ENCODE data around the gene CCDC93.

GRCh38 chr2:117953231-117953630 lies 60.6 kb downstream of the CCDC93 start:
- no peak for TF ChIP-seq POLR2A (IDR thresholded peaks at IDR 0.05)
- TF ChIP-seq, protein P1, sequence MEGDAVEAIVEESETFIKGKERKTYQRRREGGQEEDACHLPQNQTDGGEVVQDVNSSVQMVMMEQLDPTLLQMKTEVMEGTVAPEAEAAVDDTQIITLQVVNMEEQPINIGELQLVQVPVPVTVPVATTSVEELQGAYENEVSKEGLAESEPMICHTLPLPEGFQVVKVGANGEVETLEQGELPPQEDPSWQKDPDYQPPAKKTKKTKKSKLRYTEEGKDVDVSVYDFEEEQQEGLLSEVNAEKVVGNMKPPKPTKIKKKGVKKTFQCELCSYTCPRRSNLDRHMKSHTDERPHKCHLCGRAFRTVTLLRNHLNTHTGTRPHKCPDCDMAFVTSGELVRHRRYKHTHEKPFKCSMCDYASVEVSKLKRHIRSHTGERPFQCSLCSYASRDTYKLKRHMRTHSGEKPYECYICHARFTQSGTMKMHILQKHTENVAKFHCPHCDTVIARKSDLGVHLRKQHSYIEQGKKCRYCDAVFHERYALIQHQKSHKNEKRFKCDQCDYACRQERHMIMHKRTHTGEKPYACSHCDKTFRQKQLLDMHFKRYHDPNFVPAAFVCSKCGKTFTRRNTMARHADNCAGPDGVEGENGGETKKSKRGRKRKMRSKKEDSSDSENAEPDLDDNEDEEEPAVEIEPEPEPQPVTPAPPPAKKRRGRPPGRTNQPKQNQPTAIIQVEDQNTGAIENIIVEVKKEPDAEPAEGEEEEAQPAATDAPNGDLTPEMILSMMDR (IDR thresholded peaks at IDR 0.05) = no peak

Measured in breast epithelium (tissue), 3 donors.